ENCODE measurements around the gene HOXD13. TPM values are rescaled to one million over a fixed set of nuclear protein-coding genes. Genes with fewer than 3 reads are reported as not detected.
A peak's percentile ranks its signal among the peaks of the same experiment; 100 is the strongest.

HOXD13 gene
- total RNA-seq, 4 donors from 2014 or later, result not detected

DNA sequence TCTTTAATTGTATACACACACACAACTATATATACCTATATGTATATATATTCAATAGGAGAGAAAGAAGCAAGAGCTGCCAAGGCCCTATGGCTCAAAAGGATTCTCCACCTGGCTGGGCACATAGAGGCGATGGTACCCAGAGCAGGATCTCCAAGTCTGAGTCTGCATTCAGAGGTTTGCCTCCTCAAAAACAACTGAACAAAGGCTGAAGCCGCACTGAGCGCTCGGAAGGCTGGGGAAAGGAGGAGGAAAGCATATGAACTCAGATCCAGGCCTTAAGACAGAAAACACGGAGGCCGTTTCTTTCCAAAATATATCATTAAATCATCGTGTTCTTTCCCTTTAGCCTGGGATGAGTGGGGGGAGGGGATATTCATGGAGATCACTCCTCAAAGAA is 10.7 kb downstream of the HOXD13 start:
- DNase-seq, result no peak
- H3K4me3 ChIP-seq, result no peak overlapping the region
- intact Hi-C loops (cut with DNase I; ENCODE audit: low total_unique reads) (no loop called here), in situ Hi-C loops (cut with MboI; ENCODE audit: low sequenced_read_pairs in 4 of 4) (loop anchor here in 2 of 4 donors (25.0 kb wide), 1 partner anchor 709 kb away; no protein-coding TSS in a partner anchor)
- H3K9me3 ChIP-seq, result no peaks in the 10 kb centered on the region
- no peak for TF ChIP-seq POLR2A (IDR thresholded peaks at IDR 0.05)
- TF ChIP-seq, protein P1, sequence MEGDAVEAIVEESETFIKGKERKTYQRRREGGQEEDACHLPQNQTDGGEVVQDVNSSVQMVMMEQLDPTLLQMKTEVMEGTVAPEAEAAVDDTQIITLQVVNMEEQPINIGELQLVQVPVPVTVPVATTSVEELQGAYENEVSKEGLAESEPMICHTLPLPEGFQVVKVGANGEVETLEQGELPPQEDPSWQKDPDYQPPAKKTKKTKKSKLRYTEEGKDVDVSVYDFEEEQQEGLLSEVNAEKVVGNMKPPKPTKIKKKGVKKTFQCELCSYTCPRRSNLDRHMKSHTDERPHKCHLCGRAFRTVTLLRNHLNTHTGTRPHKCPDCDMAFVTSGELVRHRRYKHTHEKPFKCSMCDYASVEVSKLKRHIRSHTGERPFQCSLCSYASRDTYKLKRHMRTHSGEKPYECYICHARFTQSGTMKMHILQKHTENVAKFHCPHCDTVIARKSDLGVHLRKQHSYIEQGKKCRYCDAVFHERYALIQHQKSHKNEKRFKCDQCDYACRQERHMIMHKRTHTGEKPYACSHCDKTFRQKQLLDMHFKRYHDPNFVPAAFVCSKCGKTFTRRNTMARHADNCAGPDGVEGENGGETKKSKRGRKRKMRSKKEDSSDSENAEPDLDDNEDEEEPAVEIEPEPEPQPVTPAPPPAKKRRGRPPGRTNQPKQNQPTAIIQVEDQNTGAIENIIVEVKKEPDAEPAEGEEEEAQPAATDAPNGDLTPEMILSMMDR (IDR thresholded peaks at IDR 0.05 in 4 of 5, conservative IDR thresholded peaks at IDR 0.05 in 1 of 5), result no peak
- no peak overlapping the region for H3K27ac ChIP-seq
- peaks cover 94 to 96% (median 96%) of the 10 kb centered on the region in 3 donors for H3K27me3 ChIP-seq
- peaks cover 14 to 15% of the 10 kb centered on the region in 2 donors for H3K4me1 ChIP-seq
- ATAC-seq, result no peak
- H3K36me3 ChIP-seq, result no peaks in the 10 kb centered on the region

DNA sequence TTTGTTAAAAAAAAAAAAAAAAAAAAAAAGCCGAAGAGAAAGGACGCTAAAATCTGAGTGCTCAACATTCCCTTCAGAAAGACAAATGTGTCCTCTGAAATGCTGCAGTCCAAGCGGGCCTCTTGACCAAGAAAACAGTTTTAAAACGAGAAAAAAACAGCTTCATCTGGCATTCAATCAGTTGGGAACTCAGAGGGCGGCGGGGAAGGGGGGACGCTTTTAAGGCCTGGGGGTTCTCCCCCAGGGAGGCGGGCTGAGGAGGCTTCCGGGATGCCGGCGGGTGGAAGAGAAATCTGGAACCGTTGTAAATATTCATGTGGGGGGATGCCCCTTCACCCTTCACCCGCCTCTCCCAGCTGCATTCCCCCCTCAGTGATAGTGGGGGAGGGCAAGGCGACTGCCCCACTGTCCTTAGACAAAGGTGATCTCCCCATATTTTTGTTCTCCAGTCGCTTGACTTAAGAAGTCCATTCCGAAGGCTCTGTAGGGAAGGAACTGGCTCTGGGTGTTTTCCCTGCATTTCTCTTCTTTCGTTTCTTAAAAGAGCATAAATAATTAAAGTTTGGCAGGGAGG is 11.3 kb downstream of the HOXD13 start:
- Histone ChIP-seq H3K4me3 (peak overlapping the region in 2 of 4 donors; percentile 15 to 30), H3K36me3 (no peaks in the 10 kb centered on the region), H3K27me3 (peaks cover 92 to 96% (median 96%) of the 10 kb centered on the region in 3 donors), H3K4me1 (peaks cover 14 to 15% of the 10 kb centered on the region in 2 donors), H3K9me3 (no peaks in the 10 kb centered on the region), H3K27ac (no peak overlapping the region)
- ATAC-seq, result no peak
- intact Hi-C loops (cut with DNase I; ENCODE audit: low total_unique reads), result no loop called here
- DNase-seq, result no peak
- in situ Hi-C loops (cut with MboI; ENCODE audit: low sequenced_read_pairs in 4 of 4), result loop anchor here in 2 of 4 donors (25.0 kb wide), 1 partner anchor 708 kb away; no protein-coding TSS in a partner anchor
- TF ChIP-seq, protein P1 (IDR thresholded peaks at IDR 0.05 in 4 of 5, conservative IDR thresholded peaks at IDR 0.05 in 1 of 5), result no peak
- no peak for TF ChIP-seq POLR2A (IDR thresholded peaks at IDR 0.05)

DNA sequence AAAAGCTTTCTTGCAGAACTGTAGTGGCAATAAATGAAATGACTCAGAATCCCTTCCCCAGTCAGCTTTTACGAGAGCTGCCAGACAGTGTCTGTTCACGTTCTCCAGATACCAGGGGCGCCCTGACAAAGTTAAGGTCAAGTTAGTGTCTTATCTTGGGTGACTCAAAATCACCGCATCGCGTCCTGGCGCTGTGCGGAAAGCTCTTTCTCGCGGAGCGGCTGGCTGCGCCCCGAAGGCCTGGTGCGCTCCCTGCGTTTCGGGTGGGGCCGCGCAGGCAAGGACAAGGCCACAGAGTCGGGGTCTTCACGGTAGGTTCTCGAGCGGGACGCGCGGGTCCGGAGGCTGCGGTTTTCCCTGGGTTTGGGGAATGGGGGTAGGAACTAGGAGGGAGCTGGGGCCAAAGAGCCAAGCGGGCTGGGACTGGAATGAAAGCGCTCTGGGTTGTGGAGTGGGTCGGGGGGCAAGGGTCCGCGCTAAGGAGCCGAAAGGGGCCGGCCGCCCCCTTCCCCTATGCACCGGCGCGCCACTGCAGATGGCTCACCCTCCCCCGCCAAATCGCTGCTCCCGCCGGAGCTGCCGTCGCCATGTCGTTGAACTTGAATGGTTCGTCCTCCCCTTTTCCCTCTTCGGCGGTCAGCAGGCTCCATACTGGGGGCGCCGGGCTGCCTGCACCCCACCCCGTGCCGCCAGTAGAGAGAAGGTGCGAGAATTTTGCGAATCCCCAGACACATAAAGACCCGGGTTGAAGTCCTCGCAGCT is 12.0 kb downstream of the HOXD13 start:
- H3K36me3 ChIP-seq, result no peaks in the 10 kb centered on the region
- intact Hi-C loops (cut with DNase I; ENCODE audit: low total_unique reads), result no loop called here
- H3K27ac ChIP-seq, result no peak overlapping the region
- ATAC-seq (no peak), DNase-seq (no peak)
- in situ Hi-C loops (cut with MboI; ENCODE audit: low sequenced_read_pairs in 4 of 4), result loop anchor here in 2 of 4 donors (25.0 kb wide), 1 partner anchor 708 kb away; no protein-coding TSS in a partner anchor
- H3K27me3 ChIP-seq, result peaks cover 92 to 96% (median 96%) of the 10 kb centered on the region in 3 donors
- H3K9me3 ChIP-seq, result no peaks in the 10 kb centered on the region
- no peak for TF ChIP-seq POLR2A (IDR thresholded peaks at IDR 0.05)
- TF ChIP-seq, protein P1 (IDR thresholded peaks at IDR 0.05 in 4 of 5, conservative IDR thresholded peaks at IDR 0.05 in 1 of 5), result no peak
- peaks cover 14 to 15% of the 10 kb centered on the region in 2 donors for H3K4me1 ChIP-seq
- H3K4me3 ChIP-seq, result peak overlapping the region; percentile 9 to 30 (median 15)

DNA sequence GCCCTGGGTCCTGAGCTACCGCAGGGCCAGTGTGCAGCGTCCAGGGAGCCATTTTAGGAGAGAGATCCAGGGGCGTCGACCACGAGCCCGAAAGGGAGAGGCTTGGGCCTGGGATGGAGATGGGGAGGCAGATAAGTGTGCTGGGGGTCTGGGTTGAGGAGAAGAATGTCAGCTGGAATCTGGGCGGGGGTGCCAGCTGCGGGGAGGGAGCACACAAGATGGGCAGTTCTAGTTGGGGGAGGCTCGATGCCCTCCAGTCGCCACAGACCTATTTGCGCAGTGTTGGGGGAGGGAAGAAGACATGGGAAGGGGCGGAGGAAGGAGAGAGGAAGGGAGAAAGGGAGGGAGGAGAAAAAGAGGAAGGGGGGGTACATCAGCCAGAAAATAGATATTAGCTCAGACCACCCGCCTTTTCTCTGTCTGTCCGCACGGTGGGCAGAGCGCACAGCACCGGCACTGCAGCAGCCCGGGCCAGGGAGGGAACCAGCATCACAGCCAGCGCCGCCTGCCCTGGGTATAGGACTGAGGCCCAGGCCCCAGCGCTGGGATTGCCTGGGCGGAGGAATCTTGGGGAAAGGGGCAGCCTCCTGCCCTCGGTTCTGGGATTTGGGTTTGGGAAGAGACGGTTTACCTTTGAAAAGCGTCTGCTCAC is 12.7 kb downstream of the HOXD13 start:
- no peaks in the 10 kb centered on the region for H3K9me3 ChIP-seq
- H3K36me3 ChIP-seq, result no peaks in the 10 kb centered on the region
- H3K4me1 ChIP-seq, result peaks cover 11 to 14% of the 10 kb centered on the region in 2 donors
- H3K27ac ChIP-seq, result no peak overlapping the region
- ATAC-seq, result no peak
- no peak for DNase-seq
- intact Hi-C loops (cut with DNase I; ENCODE audit: low total_unique reads) (no loop called here), in situ Hi-C loops (cut with MboI; ENCODE audit: low sequenced_read_pairs in 4 of 4) (loop anchor here in 2 of 4 donors (25.0 kb wide), 1 partner anchor 707 kb away; no protein-coding TSS in a partner anchor)
- TF ChIP-seq POLR2A (IDR thresholded peaks at IDR 0.05), result no peak
- TF ChIP-seq, protein P1 (IDR thresholded peaks at IDR 0.05 in 4 of 5, conservative IDR thresholded peaks at IDR 0.05 in 1 of 5), result no peak
- peaks cover 92 to 96% (median 96%) of the 10 kb centered on the region in 3 donors for H3K27me3 ChIP-seq
- H3K4me3 ChIP-seq, result peak overlapping the region in 3 of 4 donors; percentile 9 to 30 (median 15)

Data from gastrocnemius medialis (tissue), 4 donors.